ENCODE results near the gene TFR2. TPM values are rescaled to one million over a fixed set of nuclear protein-coding genes. Genes with fewer than 3 reads are reported as not detected.

Gene TFR2
- total RNA-seq, 1 experiment from 2014 or later: not detected

DNA sequence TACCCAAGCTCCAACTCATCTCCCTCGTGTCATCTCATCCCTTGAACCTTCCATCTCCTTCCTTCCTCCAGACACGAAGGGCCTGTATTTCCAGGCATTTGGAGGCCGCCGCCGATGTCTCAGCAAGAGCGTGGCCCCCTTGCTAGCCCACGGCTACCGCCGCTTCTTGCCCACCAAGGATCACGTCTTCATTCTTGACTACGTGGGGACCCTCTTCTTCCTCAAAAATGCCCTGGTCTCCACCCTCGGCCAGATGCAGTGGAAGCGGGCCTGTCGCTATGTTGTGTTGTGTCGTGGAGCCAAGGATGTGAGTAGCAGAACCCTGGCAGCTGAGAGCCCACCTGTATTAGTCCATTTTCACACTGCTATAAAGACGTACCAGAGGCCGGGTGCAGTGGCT is 49.8 kb downstream of the TFR2 start:
- intact Hi-C loops (cut with micrococcal nuclease): no loop called here
- TF ChIP-seq, protein P1, sequence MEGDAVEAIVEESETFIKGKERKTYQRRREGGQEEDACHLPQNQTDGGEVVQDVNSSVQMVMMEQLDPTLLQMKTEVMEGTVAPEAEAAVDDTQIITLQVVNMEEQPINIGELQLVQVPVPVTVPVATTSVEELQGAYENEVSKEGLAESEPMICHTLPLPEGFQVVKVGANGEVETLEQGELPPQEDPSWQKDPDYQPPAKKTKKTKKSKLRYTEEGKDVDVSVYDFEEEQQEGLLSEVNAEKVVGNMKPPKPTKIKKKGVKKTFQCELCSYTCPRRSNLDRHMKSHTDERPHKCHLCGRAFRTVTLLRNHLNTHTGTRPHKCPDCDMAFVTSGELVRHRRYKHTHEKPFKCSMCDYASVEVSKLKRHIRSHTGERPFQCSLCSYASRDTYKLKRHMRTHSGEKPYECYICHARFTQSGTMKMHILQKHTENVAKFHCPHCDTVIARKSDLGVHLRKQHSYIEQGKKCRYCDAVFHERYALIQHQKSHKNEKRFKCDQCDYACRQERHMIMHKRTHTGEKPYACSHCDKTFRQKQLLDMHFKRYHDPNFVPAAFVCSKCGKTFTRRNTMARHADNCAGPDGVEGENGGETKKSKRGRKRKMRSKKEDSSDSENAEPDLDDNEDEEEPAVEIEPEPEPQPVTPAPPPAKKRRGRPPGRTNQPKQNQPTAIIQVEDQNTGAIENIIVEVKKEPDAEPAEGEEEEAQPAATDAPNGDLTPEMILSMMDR (IDR thresholded peaks at IDR 0.05; ENCODE audit: unreplicated experiment): no peak
- H3K36me3 Mint-ChIP-seq (ENCODE audit: insufficient read depth, unreplicated experiment): no peaks in the 10 kb centered on the region
- H3K4me3 Mint-ChIP-seq (ENCODE audit: unreplicated experiment): no peak overlapping the region
- no peaks in the 10 kb centered on the region for H3K27me3 Mint-ChIP-seq (ENCODE audit: insufficient read depth, unreplicated experiment)
- H3K4me1 Mint-ChIP-seq (ENCODE audit: insufficient read depth, unreplicated experiment): no peaks in the 10 kb centered on the region
- POLR2A ChIA-PET: no interaction called here
- DNase-seq (ENCODE audit: unreplicated experiment): no peak
- H3K9me3 Mint-ChIP-seq (ENCODE audit: unreplicated experiment): no peaks in the 10 kb centered on the region
- H3K27ac Mint-ChIP-seq (ENCODE audit: low read depth, unreplicated experiment): no peak overlapping the region
- no TSS peak for BruUV-seq (replicated peaks)
- CTCF ChIA-PET: interaction anchor here (0.5 to 1.0 kb wide), 3 partner anchors 17 to 1041 kb away, joined by 3 read pairs; no protein-coding TSS in a partner anchor

DNA sequence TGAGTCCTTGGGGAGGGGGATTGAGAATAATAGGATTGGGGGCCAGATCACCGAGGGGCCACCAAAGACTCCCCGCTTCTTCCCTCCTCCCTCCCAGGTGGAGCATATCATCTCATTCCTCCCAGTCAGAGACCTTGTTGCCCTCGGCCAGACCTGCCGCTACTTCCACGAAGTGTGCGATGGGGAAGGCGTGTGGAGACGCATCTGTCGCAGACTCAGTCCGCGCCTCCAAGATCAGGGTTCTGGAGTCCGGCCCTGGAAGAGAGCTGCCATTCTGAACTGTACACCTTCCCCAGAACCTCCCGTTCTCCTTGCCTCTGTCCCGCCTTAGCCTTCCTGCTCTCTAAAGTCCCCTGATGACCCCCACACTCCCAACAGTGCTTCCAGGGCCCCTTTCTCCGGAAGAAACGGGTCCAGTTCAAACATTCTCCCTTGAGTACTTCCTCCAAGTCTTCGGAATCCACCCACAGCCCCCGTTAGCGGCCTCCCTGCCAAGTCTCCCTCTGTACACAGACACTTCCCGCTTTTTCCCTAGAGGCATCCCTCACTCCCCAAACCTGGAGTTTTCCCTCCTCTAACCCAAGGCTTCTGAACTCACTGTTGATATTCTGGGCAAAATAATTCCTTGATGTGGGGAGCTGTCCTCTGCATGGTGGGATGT is 51.1 kb downstream of the TFR2 start:
- Mint-ChIP-seq H3K9me3 (ENCODE audit: unreplicated experiment) (no peaks in the 10 kb centered on the region), H3K4me1 (ENCODE audit: insufficient read depth, unreplicated experiment) (peaks cover 2% of the 10 kb centered on the region), H3K4me3 (ENCODE audit: unreplicated experiment) (no peak overlapping the region), H3K27ac (ENCODE audit: low read depth, unreplicated experiment) (no peak overlapping the region), H3K36me3 (ENCODE audit: insufficient read depth, unreplicated experiment) (peaks cover 3% of the 10 kb centered on the region), H3K27me3 (ENCODE audit: insufficient read depth, unreplicated experiment) (no peaks in the 10 kb centered on the region)
- ChIA-PET CTCF (interaction anchor here (0.6 kb wide), 1 partner anchor 43 kb away, joined by 4 read pairs; no protein-coding TSS in a partner anchor), POLR2A (no interaction called here)
- no peak for DNase-seq (ENCODE audit: unreplicated experiment)
- BruUV-seq (replicated peaks): no TSS peak
- TF ChIP-seq, protein P1 (IDR thresholded peaks at IDR 0.05; ENCODE audit: unreplicated experiment): no peak
- intact Hi-C loops (cut with micrococcal nuclease): no loop called here

DNA sequence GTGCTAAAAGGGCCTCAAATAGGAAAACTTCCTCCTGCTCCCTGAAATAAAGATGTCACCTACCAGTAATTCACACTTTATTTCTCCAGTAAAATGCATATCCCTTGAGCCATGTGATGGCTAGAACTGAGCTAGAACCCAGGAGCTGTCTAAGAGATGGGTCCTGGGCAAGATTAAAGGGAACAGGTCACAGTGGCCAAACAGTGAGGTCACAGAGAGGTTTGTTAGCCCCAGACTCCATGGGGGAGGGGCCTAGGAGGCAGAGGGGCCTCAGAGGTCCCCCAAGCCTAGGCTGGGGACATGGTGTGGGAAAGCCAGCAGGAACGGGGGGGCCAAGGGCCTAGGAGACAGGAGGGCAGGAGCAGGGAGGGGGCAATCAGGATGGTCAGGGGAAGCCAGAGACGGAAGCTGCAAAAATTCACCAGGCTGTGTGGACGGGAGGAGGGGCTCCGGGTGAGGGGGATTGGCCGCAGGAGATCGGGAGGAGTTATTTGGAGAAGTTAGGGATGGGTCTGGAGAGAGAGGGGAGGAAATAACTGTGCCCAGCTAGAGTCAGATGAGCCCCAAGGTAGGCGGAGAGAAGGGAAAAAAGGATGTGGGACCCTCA is 51.9 kb downstream of the TFR2 start:
- no peak for DNase-seq (ENCODE audit: unreplicated experiment)
- TF ChIP-seq, protein P1 (IDR thresholded peaks at IDR 0.05; ENCODE audit: unreplicated experiment): no peak
- Mint-ChIP-seq H3K4me1 (ENCODE audit: insufficient read depth, unreplicated experiment) (peaks cover 6% of the 10 kb centered on the region), H3K27me3 (ENCODE audit: insufficient read depth, unreplicated experiment) (no peaks in the 10 kb centered on the region), H3K9me3 (ENCODE audit: unreplicated experiment) (no peaks in the 10 kb centered on the region), H3K36me3 (ENCODE audit: insufficient read depth, unreplicated experiment) (peaks cover 6% of the 10 kb centered on the region), H3K4me3 (ENCODE audit: unreplicated experiment) (no peak overlapping the region), H3K27ac (ENCODE audit: low read depth, unreplicated experiment) (no peak overlapping the region)
- intact Hi-C loops (cut with micrococcal nuclease): no loop called here
- ChIA-PET CTCF (interaction anchor here (0.6 to 1.3 kb wide), 6 partner anchors 15 to 200 kb away, joined by 3 to 5 read pairs (median 3); partner anchors contain the start of gene MOSPD3), POLR2A (interaction anchor here (1.3 kb wide), 1 partner anchor 43 kb away, joined by 4 read pairs; no protein-coding TSS in a partner anchor)
- no TSS peak for BruUV-seq (replicated peaks)

DNA sequence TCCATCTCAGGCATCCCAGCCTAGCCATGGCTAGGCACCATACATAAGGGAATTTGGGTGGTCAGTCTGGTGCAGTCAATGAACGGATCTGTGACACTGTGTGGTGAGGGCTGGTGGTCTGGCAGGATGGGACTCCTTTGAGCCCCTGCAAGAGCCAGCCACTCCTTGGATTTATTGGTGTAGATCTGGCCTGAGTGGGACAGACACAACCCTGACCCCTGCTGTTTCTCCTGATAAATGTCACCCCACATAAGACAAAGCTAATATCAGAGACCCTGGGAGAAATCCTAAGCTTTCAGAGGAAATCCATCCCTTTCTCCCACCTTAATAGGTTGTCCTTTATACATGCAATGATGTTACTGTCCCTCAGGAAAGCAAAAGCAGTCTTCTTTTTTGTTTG is 52.9 kb downstream of the TFR2 start:
- TF ChIP-seq, protein P1 (IDR thresholded peaks at IDR 0.05; ENCODE audit: unreplicated experiment): peak; percentile 31
- no TSS peak for BruUV-seq (replicated peaks)
- H3K27ac Mint-ChIP-seq (ENCODE audit: low read depth, unreplicated experiment): no peak overlapping the region
- CTCF ChIA-PET: interaction anchor here (0.7 to 1.3 kb wide), 8 partner anchors 16 to 201 kb away, joined by 3 to 5 read pairs (median 3); partner anchors contain the start of gene MOSPD3
- H3K4me1 Mint-ChIP-seq (ENCODE audit: insufficient read depth, unreplicated experiment): peaks cover 13% of the 10 kb centered on the region
- H3K27me3 Mint-ChIP-seq (ENCODE audit: insufficient read depth, unreplicated experiment): no peaks in the 10 kb centered on the region
- POLR2A ChIA-PET: interaction anchor here (1.3 kb wide), 1 partner anchor 42 kb away, joined by 4 read pairs; no protein-coding TSS in a partner anchor
- intact Hi-C loops (cut with micrococcal nuclease): loop anchor here (1.0 kb wide), 1 partner anchor 24 kb away; no protein-coding TSS in a partner anchor
- H3K36me3 Mint-ChIP-seq (ENCODE audit: insufficient read depth, unreplicated experiment): peaks cover 6% of the 10 kb centered on the region
- DNase-seq (ENCODE audit: unreplicated experiment): no peak
- peak overlapping the region; percentile 12 for H3K4me3 Mint-ChIP-seq (ENCODE audit: unreplicated experiment)
- H3K9me3 Mint-ChIP-seq (ENCODE audit: unreplicated experiment): no peaks in the 10 kb centered on the region

All from MCF 10A (cell line).